SK-N-SH (cell line): ENCODE results near the gene FSTL5.

ENCODE experiments used
- CHD2 ChIP-seq: fragments of 150-350 bp; IDR thresholded peaks from 2 replicates; pipeline ENCODE4 v1.6.1; 2018; ENCODE audit warnings: low read length; ENCODE audit not compliant: partially characterized antibody
- FOSL2 ChIP-seq: IDR thresholded peaks from 2 replicates; pipeline ENCODE4 v1.4.0; 2012; ENCODE audit warnings: low read depth, mild to moderate bottlenecking, moderate library complexity, borderline replicate concordance
- GABPA ChIP-seq: IDR thresholded peaks from 2 replicates; pipeline ENCODE4 v1.4.0; 2012; ENCODE audit warnings: low read depth, mild to moderate bottlenecking
- NFIC ChIP-seq: IDR thresholded peaks from 2 replicates; pipeline ENCODE4 v1.4.0; 2012; ENCODE audit warnings: borderline replicate concordance
- RAD21 ChIP-seq: IDR thresholded peaks from 2 replicates; pipeline ENCODE4 v1.6.1; 2012; ENCODE audit warnings: mild to moderate bottlenecking, low read length
- RCOR1 ChIP-seq: fragments of 150-350 bp; IDR thresholded peaks from 2 replicates; pipeline ENCODE4 v1.6.1; 2017; ENCODE audit warnings: antibody characterized with exemption, low read length
- RXRA ChIP-seq: IDR thresholded peaks from 2 replicates; pipeline ENCODE4 v1.4.0; 2012; ENCODE audit warnings: low read depth, mild to moderate bottlenecking, borderline replicate concordance
- SIN3A ChIP-seq: IDR thresholded peaks from 2 replicates; pipeline ENCODE4 v1.6.1; 2012; ENCODE audit warnings: low read depth, mild to moderate bottlenecking, low read length, moderate library complexity, borderline replicate concordance
- USF1 ChIP-seq: IDR thresholded peaks from 2 replicates; pipeline ENCODE4 v1.4.0; 2012; ENCODE audit warnings: low read depth, borderline replicate concordance
- TF ChIP-seq, protein P1 (sequence below): IDR thresholded peaks from 2 replicates; pipeline ENCODE4 v1.4.0; 2012; ENCODE audit warnings: low read depth
- TF ChIP-seq, protein P2 (sequence below): fragments of 200-600 bp; sonication (generic); IDR thresholded peaks from 2 replicates; pipeline ENCODE4 v1.6.1; 2017; ENCODE audit warnings: antibody characterized with exemption, mild to moderate bottlenecking, moderate library complexity
- TF ChIP-seq, protein P3 (sequence below): IDR thresholded peaks from 2 replicates; pipeline ENCODE4 v1.6.1; 2012; ENCODE audit warnings: mild to moderate bottlenecking, low read depth, low read length, moderate library complexity

GRCh38 chr4:162201673-162202072 lies 37.9 kb upstream of the FSTL5 start:
- TF ChIP-seq, protein P1, sequence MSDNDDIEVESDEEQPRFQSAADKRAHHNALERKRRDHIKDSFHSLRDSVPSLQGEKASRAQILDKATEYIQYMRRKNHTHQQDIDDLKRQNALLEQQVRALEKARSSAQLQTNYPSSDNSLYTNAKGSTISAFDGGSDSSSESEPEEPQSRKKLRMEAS, result no peak
- TF ChIP-seq, protein P2, sequence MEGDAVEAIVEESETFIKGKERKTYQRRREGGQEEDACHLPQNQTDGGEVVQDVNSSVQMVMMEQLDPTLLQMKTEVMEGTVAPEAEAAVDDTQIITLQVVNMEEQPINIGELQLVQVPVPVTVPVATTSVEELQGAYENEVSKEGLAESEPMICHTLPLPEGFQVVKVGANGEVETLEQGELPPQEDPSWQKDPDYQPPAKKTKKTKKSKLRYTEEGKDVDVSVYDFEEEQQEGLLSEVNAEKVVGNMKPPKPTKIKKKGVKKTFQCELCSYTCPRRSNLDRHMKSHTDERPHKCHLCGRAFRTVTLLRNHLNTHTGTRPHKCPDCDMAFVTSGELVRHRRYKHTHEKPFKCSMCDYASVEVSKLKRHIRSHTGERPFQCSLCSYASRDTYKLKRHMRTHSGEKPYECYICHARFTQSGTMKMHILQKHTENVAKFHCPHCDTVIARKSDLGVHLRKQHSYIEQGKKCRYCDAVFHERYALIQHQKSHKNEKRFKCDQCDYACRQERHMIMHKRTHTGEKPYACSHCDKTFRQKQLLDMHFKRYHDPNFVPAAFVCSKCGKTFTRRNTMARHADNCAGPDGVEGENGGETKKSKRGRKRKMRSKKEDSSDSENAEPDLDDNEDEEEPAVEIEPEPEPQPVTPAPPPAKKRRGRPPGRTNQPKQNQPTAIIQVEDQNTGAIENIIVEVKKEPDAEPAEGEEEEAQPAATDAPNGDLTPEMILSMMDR, result no peak
- TF ChIP-seq CHD2 (no peak), RCOR1 (no peak), RXRA (no peak), SIN3A (no peak), USF1 (no peak), FOSL2 (no peak), GABPA (no peak), NFIC (no peak), RAD21 (no peak)
- TF ChIP-seq, protein P3, sequence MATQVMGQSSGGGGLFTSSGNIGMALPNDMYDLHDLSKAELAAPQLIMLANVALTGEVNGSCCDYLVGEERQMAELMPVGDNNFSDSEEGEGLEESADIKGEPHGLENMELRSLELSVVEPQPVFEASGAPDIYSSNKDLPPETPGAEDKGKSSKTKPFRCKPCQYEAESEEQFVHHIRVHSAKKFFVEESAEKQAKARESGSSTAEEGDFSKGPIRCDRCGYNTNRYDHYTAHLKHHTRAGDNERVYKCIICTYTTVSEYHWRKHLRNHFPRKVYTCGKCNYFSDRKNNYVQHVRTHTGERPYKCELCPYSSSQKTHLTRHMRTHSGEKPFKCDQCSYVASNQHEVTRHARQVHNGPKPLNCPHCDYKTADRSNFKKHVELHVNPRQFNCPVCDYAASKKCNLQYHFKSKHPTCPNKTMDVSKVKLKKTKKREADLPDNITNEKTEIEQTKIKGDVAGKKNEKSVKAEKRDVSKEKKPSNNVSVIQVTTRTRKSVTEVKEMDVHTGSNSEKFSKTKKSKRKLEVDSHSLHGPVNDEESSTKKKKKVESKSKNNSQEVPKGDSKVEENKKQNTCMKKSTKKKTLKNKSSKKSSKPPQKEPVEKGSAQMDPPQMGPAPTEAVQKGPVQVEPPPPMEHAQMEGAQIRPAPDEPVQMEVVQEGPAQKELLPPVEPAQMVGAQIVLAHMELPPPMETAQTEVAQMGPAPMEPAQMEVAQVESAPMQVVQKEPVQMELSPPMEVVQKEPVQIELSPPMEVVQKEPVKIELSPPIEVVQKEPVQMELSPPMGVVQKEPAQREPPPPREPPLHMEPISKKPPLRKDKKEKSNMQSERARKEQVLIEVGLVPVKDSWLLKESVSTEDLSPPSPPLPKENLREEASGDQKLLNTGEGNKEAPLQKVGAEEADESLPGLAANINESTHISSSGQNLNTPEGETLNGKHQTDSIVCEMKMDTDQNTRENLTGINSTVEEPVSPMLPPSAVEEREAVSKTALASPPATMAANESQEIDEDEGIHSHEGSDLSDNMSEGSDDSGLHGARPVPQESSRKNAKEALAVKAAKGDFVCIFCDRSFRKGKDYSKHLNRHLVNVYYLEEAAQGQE, result no peak
